Naive thymus-derived CD8-positive, alpha-beta T cell (primary cell): Measurements from ENCODE around the gene TYMP. TPM values are rescaled to one million over a fixed set of nuclear protein-coding genes. Genes with fewer than 3 reads are reported as not detected.

Experiments used
- ATAC-seq, 2 donors: fragments of 150-1000 bp; cut with Tn5 transposase in 1 of 2; sonication (Bioruptor Pico), chemical (Tn5 transposase) in 1 of 2; 1 replicate in 1 of 2; 2 replicates in 1 of 2; pipeline ENCODE4 v1.10.0; 2021; ENCODE audit warnings: mild to moderate bottlenecking in 2 of 2, moderate library complexity in 2 of 2
- POLR2A ChIA-PET: fragments of 350-600 bp; sonication (Branson Sonifier 250); formaldehyde crosslinking; loops from one replicate; lab custom pipeline; 2021; ENCODE audit warnings: antibody characterized with exemption; lab: Charles Lee
- DNase-seq, 10 donors: peaks; one replicate each; pipeline versions ENCODE4 v3.0.0 to v3.0.0-alpha.2; 2020 to 2022
- H3K27ac Mint-ChIP-seq, 10 donors: one replicate each; pipeline ENCODE4 v1.8.0; 2020 to 2022; ENCODE audit warnings: mild to moderate bottlenecking in 10 of 10, mixed read lengths in 10 of 10, moderate library complexity in 4 of 10, inconsistent platforms in 1 of 10
- H3K27me3 Mint-ChIP-seq, 5 donors: one replicate each; pipeline ENCODE4 v1.8.0; 2021 to 2022; ENCODE audit warnings: mixed read lengths in 5 of 5
- H3K36me3 Mint-ChIP-seq, 3 donors: one replicate each; pipeline ENCODE4 v1.8.0; 2020 to 2022; ENCODE audit warnings: mixed read lengths in 3 of 3, mild to moderate bottlenecking in 2 of 3, inconsistent platforms in 1 of 3
- H3K4me1 Mint-ChIP-seq, 4 donors: one replicate each; pipeline ENCODE4 v1.8.0; 2021 to 2022; ENCODE audit warnings: mixed read lengths in 4 of 4
- H3K4me3 Mint-ChIP-seq, 10 donors: one replicate each; pipeline ENCODE4 v1.8.0; 2020 to 2022; ENCODE audit warnings: mild to moderate bottlenecking in 10 of 10, mixed read lengths in 10 of 10, moderate library complexity in 6 of 10, inconsistent platforms in 1 of 10
- H3K9me3 Mint-ChIP-seq, 9 donors: one replicate each; pipeline ENCODE4 v1.8.0; 2020 to 2022; ENCODE audit warnings: mixed read lengths in 9 of 9, mild to moderate bottlenecking in 3 of 9, inconsistent platforms in 1 of 9, moderate library complexity in 1 of 9
- polyA plus RNA-seq, 3 donors: library from polyadenylated mRNA; unstranded; fragments of 300-500 nt; fragmentation: Illumina TruSeq; gene quantifications; one replicate each; pipeline ENCODE4 v1.2.3, GENCODE V29; 2021
- total RNA-seq, 8 experiments: library from RNA in 2 of 8; stranded (reverse) in 2 of 8; gene quantifications; one replicate each; pipeline ENCODE4 v1.2.3 and lab custom pipeline; 2021 to 2026

TYMP gene
- total and polyA plus RNA-seq, 5 experiments from 2014 or later, result 1.9 to 5.5 (median 3.1) TPM

DNA sequence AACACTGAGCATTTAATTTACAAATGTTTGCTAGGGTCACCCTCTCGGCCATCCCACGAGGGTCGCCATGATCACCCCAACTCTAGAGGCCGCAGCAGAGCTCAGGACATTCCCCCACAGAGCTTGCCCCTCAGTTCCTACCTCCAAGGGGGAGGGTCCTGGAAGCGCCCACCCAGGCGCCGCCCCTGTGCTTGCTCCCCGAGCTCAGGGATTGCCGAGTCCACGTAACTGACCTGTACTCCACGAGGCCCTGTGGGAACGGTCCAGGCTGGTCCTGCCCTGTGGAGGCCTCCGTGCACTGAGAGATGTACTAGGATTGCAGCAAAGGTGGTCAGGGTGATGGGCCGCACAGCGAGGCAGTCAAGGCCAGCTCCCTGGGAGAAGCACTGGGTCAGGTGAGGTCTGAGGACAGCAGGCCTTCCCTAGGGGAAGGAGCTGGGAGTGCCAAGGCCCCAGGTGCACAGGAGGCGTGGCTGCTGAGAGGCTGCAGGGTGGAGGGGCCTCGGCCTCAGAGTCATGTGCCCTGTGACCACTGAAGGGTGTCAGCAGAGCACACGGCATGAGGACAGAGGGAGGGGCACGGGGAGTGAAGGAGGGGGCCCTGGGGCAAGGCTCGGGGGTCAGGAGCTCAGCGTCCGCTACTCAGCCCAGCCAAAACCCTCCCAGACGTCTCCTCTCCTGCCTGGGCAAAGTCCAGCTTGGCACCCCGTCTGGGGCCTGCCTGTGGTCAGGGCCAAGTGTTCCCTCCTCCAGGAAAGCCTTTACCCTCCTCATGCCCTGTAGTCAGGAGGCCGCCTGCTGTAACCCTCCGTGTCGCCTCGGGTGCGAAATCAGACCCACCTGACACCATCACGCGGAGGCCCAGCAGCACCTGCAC, 45.6 kb downstream of the TYMP start:
- POLR2A ChIA-PET, result interaction anchor here (1.1 to 4.3 kb wide), 2 partner anchors 9 to 15 kb away, joined by 4 to 29 read pairs; partner anchors contain the start of gene SBF1
- Mint-ChIP-seq H3K4me3 (no peak overlapping the region), H3K36me3 (no peaks in the 10 kb centered on the region), H3K9me3 (no peaks in the 10 kb centered on the region), H3K4me1 (peaks cover 6 to 17% (median 10%) of the 10 kb centered on the region in 4 donors), H3K27ac (peak overlapping the region in 3 of 10 donors; percentile 6 to 38 (median 8)), H3K27me3 (peaks cover 0 to 4% (median 0%) of the 10 kb centered on the region in 5 donors)
- DNase-seq (peak in 1 of 10 donors; percentile 56), ATAC-seq (no peak)

DNA sequence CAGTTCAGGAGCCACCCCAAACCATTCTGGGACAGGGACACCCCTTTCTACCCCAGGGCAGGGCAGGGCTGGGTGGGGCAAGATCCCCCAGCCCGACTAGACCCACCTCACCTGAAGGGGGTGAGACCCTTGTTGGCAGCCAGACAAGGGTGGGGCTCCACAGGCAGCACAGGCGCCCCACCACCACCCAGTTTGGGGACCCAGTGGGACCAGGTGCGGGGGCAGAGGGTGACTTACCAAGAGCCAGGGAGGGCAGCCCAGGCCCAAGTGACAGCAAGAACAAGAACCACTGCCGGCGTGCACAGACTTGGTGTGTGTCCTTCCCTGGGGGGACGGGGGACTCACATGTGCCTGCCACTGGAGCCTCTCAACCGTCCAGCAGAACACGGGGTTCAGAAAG, 46.3 kb downstream of the TYMP start:
- no peak overlapping the region for H3K27ac Mint-ChIP-seq

DNA sequence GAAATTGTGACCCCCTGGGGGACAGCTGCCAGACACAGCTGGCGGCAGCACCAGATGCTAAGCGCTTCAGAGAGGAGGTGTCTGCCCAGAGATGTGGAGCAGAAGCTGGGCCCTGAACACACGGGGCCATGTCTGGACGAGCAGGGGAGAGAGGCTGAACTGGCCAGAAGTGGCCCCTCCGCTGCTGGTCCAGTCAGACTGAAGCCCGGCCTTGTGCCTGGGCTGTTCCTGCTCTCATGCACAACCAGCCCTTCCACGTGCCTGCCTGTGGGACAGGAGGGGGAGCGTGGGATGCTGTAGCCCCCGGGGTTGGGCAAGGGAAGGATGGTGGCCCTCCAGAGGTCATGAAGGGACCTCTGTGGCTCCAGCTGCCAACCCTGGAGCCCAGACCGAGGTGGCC, 46.7 kb downstream of the TYMP start:
- H3K27me3 Mint-ChIP-seq, result peaks cover 0 to 4% (median 0%) of the 10 kb centered on the region in 5 donors
- H3K4me1 Mint-ChIP-seq, result peaks cover 6 to 17% (median 10%) of the 10 kb centered on the region in 4 donors
- no peaks in the 10 kb centered on the region for H3K36me3 Mint-ChIP-seq
- H3K4me3 Mint-ChIP-seq, result peak overlapping the region in 3 of 10 donors; percentile 22 to 40 (median 33)
- POLR2A ChIA-PET, result interaction anchor here (0.6 to 4.3 kb wide), 3 partner anchors 10 to 108 kb away, joined by 3 to 29 read pairs (median 4); no protein-coding TSS in a partner anchor
- peak in 1 of 10 donors; percentile 48 for DNase-seq
- no peak for ATAC-seq
- no peak overlapping the region for H3K27ac Mint-ChIP-seq
- no peaks in the 10 kb centered on the region for H3K9me3 Mint-ChIP-seq

More for the DNA sequence above, 46.3 kb downstream of the TYMP start:
- Mint-ChIP-seq H3K9me3 (no peaks in the 10 kb centered on the region), H3K4me1 (peaks cover 6 to 17% (median 10%) of the 10 kb centered on the region in 4 donors), H3K4me3 (no peak overlapping the region), H3K36me3 (no peaks in the 10 kb centered on the region), H3K27me3 (peaks cover 0 to 4% (median 0%) of the 10 kb centered on the region in 5 donors)
- ATAC-seq, result no peak
- POLR2A ChIA-PET, result interaction anchor here (0.6 to 4.3 kb wide), 3 partner anchors 10 to 108 kb away, joined by 3 to 29 read pairs (median 4); no protein-coding TSS in a partner anchor
- peak in 1 of 10 donors; percentile 55 for DNase-seq

DNA sequence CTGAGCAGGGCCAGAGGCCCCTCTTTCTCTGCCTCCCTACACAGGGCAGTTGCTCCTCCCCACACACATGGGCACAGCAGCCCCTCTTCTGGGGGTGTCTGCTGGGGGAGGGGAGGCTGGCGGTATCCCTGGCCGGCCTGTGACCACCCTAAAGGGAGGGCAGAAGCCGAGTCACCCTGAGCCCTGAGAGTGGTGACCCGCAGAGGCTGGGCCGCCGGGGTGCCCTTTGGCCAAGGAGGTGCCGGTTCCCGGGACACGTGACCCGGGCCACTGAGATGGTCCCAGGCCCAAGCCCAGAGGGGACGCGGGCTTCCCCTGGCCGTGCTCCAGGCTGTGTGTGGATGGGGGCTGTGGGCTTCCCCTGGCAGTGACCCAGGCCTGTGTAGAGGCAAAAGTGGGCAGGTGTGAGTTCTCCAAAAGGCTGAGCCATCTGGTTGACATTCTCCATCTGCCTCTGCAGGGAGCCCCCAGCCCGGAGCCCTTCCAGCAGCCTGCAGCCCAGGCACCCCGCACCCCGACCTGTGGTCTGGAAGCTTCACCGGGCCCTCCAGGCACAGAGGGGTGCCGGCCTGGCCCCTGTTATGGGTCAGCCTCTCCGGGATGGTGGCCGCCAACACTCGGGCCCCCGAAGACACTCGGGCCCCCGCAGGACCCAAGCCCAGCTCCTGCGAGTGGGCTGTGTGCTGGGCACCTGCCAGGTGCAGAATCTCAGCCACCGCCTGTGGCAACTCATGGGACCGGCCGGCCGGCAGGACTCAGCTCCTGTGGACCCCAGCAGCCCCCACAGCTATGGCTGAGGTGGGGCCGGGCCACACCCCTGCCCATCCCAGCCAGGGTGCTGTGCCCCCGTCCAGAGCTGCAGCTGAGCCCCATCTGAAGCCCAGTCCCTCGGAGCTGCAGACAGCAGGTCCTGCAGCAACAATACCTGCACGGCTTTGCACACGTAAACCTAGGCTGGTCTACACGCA, 47.4 kb downstream of the TYMP start:
- Mint-ChIP-seq H3K4me1 (peaks cover 6 to 17% (median 10%) of the 10 kb centered on the region in 4 donors), H3K9me3 (no peaks in the 10 kb centered on the region), H3K36me3 (no peaks in the 10 kb centered on the region), H3K27ac (peak overlapping the region in 2 of 10 donors; percentile 37 to 43), H3K4me3 (peak overlapping the region; percentile 62 to 83 (median 74)), H3K27me3 (peaks cover 0 to 4% (median 0%) of the 10 kb centered on the region in 5 donors)
- no peak for ATAC-seq
- POLR2A ChIA-PET, result interaction anchor here (0.6 to 4.3 kb wide), 5 partner anchors 9 to 107 kb away, joined by 3 to 29 read pairs (median 3); partner anchors contain the start of gene SCO2
- DNase-seq, result no peak

DNA sequence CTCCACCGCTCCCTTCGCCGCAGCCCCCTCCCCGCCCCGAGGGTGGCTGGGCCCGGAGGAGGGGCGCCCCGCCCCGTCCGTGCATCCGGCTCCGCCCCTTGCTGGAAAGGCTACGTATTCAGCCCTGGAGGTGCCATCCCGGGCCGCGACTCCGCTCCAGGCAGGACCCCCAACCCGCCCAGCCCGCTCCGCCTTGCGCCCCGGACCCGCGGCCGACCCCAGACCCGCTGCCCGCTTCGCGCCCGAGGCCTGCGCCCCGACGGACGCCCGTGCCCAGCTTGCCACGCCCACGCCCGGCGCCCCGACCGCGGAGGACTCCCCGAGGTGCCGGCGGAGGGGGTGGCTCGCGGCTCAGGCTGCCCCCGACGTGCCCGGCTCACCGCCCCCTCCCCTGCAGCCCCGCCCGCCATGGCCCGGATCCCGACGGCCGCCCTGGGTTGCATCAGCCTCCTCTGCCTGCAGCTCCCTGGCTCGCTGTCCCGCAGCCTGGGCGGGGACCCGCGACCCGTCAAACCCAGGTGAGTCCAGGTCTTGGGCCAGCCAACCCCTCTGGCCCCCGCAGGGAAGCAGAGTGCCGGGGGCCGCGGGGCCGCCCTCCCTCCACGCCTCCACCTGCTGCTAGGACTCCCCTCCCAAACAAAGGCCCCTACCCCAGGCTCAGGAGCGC, 48.2 kb downstream of the TYMP start, which contains the start of gene ADM2:
TSS of gene ADM2 (plus strand) at position 104 of the 667 bp plus-strand sequence. CDS start at position 409, 305 bp downstream.
- H3K4me1 Mint-ChIP-seq, result peaks cover 6 to 17% (median 11%) of the 10 kb centered on the region in 4 donors
- ATAC-seq, result peak; percentile 87
- peak in 9 of 10 donors; percentile 44 to 78 (median 60) for DNase-seq
- H3K4me3 Mint-ChIP-seq, result peak within 1 kb of the TSS; percentile 65 to 83 (median 75)
- peak within 1 kb of the TSS in 7 of 10 donors; percentile 5 to 83 (median 58) for H3K27ac Mint-ChIP-seq
- POLR2A ChIA-PET, result interaction anchor here (0.8 to 4.3 kb wide), 4 partner anchors 12 to 25 kb away, joined by 3 to 29 read pairs (median 3); no protein-coding TSS in a partner anchor
- no peaks in the 10 kb centered on the region for H3K36me3 Mint-ChIP-seq
- no peaks in the 10 kb centered on the region for H3K9me3 Mint-ChIP-seq
- peaks cover 0 to 4% (median 0%) of the 10 kb centered on the region in 5 donors for H3K27me3 Mint-ChIP-seq

DNA sequence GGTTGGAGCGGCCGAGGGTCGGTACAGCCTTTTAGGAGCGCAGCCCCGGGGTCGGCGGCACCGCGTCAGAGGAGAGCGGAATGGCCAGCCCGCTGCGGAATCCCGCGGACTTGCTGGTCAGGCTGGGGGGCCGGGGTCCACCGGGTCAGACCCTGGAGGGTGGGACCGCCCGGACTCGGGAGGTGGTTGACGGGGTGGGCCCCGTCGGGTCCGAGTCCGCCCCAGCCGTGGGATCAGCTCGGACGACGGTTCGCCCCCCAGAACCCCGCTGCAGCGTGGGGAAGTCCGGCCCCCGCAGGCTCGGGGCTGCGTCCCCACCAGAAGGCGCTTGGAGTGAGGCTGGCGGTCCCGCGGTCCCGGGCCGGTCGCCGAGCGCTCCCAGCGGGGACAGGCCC, 48.8 kb downstream of the TYMP start:
- ATAC-seq (no peak), DNase-seq (no peak)
- POLR2A ChIA-PET, result interaction anchor here (0.8 to 4.3 kb wide), 5 partner anchors 12 to 26 kb away, joined by 3 to 29 read pairs (median 3); no protein-coding TSS in a partner anchor
- Mint-ChIP-seq H3K27ac (peak overlapping the region in 1 of 10 donors; percentile 14), H3K4me1 (peaks cover 6 to 17% (median 10%) of the 10 kb centered on the region in 4 donors), H3K9me3 (no peaks in the 10 kb centered on the region), H3K27me3 (peaks cover 0 to 4% (median 0%) of the 10 kb centered on the region in 5 donors), H3K36me3 (no peaks in the 10 kb centered on the region), H3K4me3 (peak overlapping the region; percentile 63 to 75 (median 72))

DNA sequence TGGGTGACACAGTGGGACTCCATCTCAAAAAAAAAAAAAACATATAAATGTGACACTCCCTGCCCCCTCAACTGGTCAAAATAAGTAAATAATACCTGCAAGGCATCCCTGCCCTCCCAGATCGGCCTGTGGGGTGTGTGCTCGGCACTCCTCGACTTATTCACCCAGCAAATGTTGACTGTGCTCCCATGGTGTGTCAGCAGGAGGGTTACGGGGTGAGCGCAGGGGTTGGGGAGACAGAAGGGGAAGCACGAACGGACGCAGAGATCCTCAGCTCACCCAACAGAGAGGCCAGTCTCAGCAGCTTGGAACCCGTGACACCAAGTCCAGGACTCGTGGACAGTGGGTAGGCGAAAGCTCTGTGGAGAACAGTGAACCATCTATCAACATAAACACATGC, 50.1 kb downstream of the TYMP start:
- Mint-ChIP-seq H3K27me3 (peaks cover 0 to 4% (median 0%) of the 10 kb centered on the region in 5 donors), H3K4me3 (peak overlapping the region; percentile 57 to 76 (median 74)), H3K9me3 (no peaks in the 10 kb centered on the region), H3K36me3 (no peaks in the 10 kb centered on the region), H3K27ac (peak overlapping the region in 5 of 10 donors; percentile 5 to 64 (median 33)), H3K4me1 (peaks cover 4 to 13% (median 11%) of the 10 kb centered on the region in 4 donors)
- DNase-seq (no peak), ATAC-seq (no peak)
- POLR2A ChIA-PET, result interaction anchor here (0.7 to 1.5 kb wide), 7 partner anchors 9 to 119 kb away, joined by 3 to 14 read pairs (median 3); partner anchors contain the start of genes LMF2 and NCAPH2

DNA sequence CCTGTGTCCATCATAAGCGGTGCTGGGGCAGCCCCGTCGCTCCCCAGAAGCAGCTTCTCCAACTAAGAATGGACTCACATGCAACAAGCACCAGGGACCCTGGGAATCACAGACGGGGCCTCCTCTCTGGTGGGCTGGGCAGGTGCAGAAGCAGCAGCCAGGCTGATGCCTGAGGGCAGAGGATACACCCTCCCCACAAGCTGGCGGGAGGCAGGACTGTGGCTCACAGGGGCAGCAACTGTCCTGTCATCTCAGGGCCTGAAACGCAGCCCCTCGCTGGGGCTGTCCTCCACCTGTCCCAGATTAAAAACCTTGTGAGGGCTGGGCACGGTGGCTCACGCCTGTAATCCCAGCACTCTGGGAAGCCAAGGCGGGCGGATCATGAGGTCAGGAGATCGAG, 51.9 kb downstream of the TYMP start:
- Mint-ChIP-seq H3K36me3 (peaks cover 0 to 5% (median 2%) of the 10 kb centered on the region in 3 donors), H3K4me3 (peak overlapping the region in 3 of 10 donors; percentile 1 to 51 (median 33)), H3K9me3 (peaks cover 0 to 2% (median 0%) of the 10 kb centered on the region in 9 donors), H3K27me3 (peaks cover 0 to 4% (median 0%) of the 10 kb centered on the region in 5 donors), H3K4me1 (peaks cover 15 to 27% (median 23%) of the 10 kb centered on the region in 4 donors), H3K27ac (peak overlapping the region in 2 of 10 donors; percentile 33 to 56)
- DNase-seq (no peak), ATAC-seq (no peak)
- POLR2A ChIA-PET, result interaction anchor here (0.6 to 3.0 kb wide), 3 partner anchors 10 to 135 kb away, joined by 3 to 15 read pairs (median 3); no protein-coding TSS in a partner anchor

DNA sequence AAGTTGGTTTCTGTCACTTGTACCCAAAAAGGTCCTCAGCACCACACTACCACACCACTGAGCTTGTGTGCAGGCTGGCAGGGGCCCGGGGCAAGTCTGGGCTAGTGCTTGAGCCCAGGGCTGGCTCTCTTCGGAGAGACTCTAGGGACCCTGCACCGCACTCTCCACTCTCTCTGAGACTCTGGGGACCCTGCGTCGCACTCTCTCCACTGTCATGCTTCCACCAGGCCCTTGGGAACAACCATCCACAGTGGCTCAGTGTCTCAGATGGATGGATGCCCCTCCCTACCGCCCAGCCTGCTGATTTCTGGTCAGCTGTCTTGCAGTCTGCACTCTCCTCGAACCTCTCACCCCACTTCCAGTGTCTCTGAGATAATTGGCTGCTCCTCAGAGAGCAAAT, 52.9 kb downstream of the TYMP start:
- H3K4me1 Mint-ChIP-seq, result peaks cover 18 to 38% (median 34%) of the 10 kb centered on the region in 4 donors
- peak overlapping the region; percentile 39 to 93 (median 64) for H3K4me3 Mint-ChIP-seq
- peaks cover 0 to 5% (median 2%) of the 10 kb centered on the region in 3 donors for H3K36me3 Mint-ChIP-seq
- H3K9me3 Mint-ChIP-seq, result peaks cover 0 to 2% (median 0%) of the 10 kb centered on the region in 9 donors
- peaks cover 0 to 4% (median 0%) of the 10 kb centered on the region in 5 donors for H3K27me3 Mint-ChIP-seq
- peak overlapping the region in 8 of 10 donors; percentile 11 to 87 (median 68) for H3K27ac Mint-ChIP-seq
- DNase-seq, result no peak
- no peak for ATAC-seq
- POLR2A ChIA-PET, result interaction anchor here (0.5 to 3.0 kb wide), 2 partner anchors 9 to 121 kb away, joined by 3 to 15 read pairs; no protein-coding TSS in a partner anchor
